Peyer's patch (tissue), 4 donors: ENCODE data around the gene RHOF. TPM values are rescaled to one million over a fixed set of nuclear protein-coding genes. Genes with fewer than 3 reads are reported as not detected.

Experiments
- DNase-seq, 3 donors: peaks; one replicate each; pipeline ENCODE4 v3.0.0-alpha.2; 2017 to 2019
- H3K27ac ChIP-seq, 4 donors: fragments of 200-600 bp; sonication (generic); one replicate each; pipeline ENCODE4 v1.5.1; 2016 to 2019
- H3K27me3 ChIP-seq, 2 donors: fragments of 200-600 bp; sonication (generic); one replicate each; pipeline ENCODE4 v1.5.1; 2019
- H3K36me3 ChIP-seq, 3 donors: fragments of 200-600 bp; sonication (generic); one replicate each; pipeline ENCODE4 v1.5.1; 2016 to 2019
- H3K4me1 ChIP-seq, 4 donors: fragments of 200-600 bp; sonication (generic); one replicate each; pipeline ENCODE4 v1.5.1; 2016 to 2019
- H3K4me3 ChIP-seq, 4 donors: fragments of 200-600 bp; sonication (generic); 1 replicate in 3 of 4; 2 replicates in 1 of 4; pipeline ENCODE4 v1.5.1; 2016 to 2019; ENCODE audit warnings: mild to moderate bottlenecking in 1 of 4
- H3K9me3 ChIP-seq, 4 donors: fragments of 200-600 bp; sonication (generic); one replicate each; pipeline ENCODE4 v1.5.1; 2016 to 2019; ENCODE audit warnings: mild to moderate bottlenecking in 1 of 4
- CTCF ChIP-seq, 6 experiments: fragments of 450-650 bp in 4 of 6; fragments of 200-600 bp in 2 of 6; sonication (generic) in 1 of 6; IDR thresholded peaks; one replicate each; pipeline ENCODE4 v1.5.1; 2017 to 2019; ENCODE audit warnings: antibody characterized with exemption in 6 of 6, mild to moderate bottlenecking in 3 of 6, moderate library complexity in 1 of 6
- POLR2A ChIP-seq, 2 donors: fragments of 450-650 bp; IDR thresholded peaks; one replicate each; pipeline ENCODE4 v1.5.1; 2017; ENCODE audit warnings: antibody characterized with exemption in 2 of 2, mild to moderate bottlenecking in 2 of 2, moderate library complexity in 2 of 2
- total RNA-seq, 4 donors: library from RNA; depleted of rRNA; stranded (reverse); fragments of >200 nt; gene quantifications; one replicate each; pipeline ENCODE4 v1.1.0, GENCODE V29; 2016

RHOF gene
- total RNA-seq, 4 donors from 2014 or later: 31.4 to 134 (median 91.0) TPM

GRCh38 chr12:121769831-121770301 lies 23.6 kb downstream of the RHOF start:
- H3K27me3 ChIP-seq: no peaks in the 10 kb centered on the region
- no peak overlapping the region for H3K4me3 ChIP-seq
- DNase-seq: peak in 2 of 3 donors; percentile 86 to 87
- peaks cover 0 to 29% (median 0%) of the 10 kb centered on the region in 4 donors for H3K4me1 ChIP-seq
- TF ChIP-seq CTCF (IDR thresholded peaks at IDR 0.05) (peak in 1 of 6 experiments; percentile 16), POLR2A (IDR thresholded peaks at IDR 0.05) (peak; percentile 34 to 63)
- no peaks in the 10 kb centered on the region for H3K36me3 ChIP-seq
- no peaks in the 10 kb centered on the region for H3K9me3 ChIP-seq
- peak overlapping the region in 3 of 4 donors; percentile 22 to 72 (median 72) for H3K27ac ChIP-seq

GRCh38 chr12:121769297-121769830 lies 24.1 kb downstream of the RHOF start:
- Histone ChIP-seq H3K27me3 (no peaks in the 10 kb centered on the region), H3K4me3 (no peak overlapping the region), H3K9me3 (no peaks in the 10 kb centered on the region), H3K36me3 (no peaks in the 10 kb centered on the region), H3K4me1 (peaks cover 0 to 29% (median 0%) of the 10 kb centered on the region in 4 donors), H3K27ac (peak overlapping the region in 2 of 4 donors; percentile 72)
- TF ChIP-seq CTCF (IDR thresholded peaks at IDR 0.05) (no peak), POLR2A (IDR thresholded peaks at IDR 0.05) (no peak)
- DNase-seq: no peak

- Histone ChIP-seq H3K27me3 (no peaks in the 10 kb centered on the region), H3K4me1 (peaks cover 0 to 25% (median 0%) of the 10 kb centered on the region in 4 donors), H3K9me3 (no peaks in the 10 kb centered on the region), H3K4me3 (no peak overlapping the region), H3K27ac (no peak overlapping the region), H3K36me3 (no peaks in the 10 kb centered on the region)
- no peak for DNase-seq
- TF ChIP-seq POLR2A (IDR thresholded peaks at IDR 0.05) (no peak), CTCF (IDR thresholded peaks at IDR 0.05) (no peak)
Observed at GRCh38 chr12:121767525-121768016, 25.9 kb downstream of the RHOF start.

- Histone ChIP-seq H3K4me3 (no peak overlapping the region), H3K4me1 (peaks cover 0 to 19% (median 0%) of the 10 kb centered on the region in 4 donors), H3K27me3 (no peaks in the 10 kb centered on the region), H3K27ac (no peak overlapping the region), H3K36me3 (no peaks in the 10 kb centered on the region), H3K9me3 (no peaks in the 10 kb centered on the region)
- TF ChIP-seq POLR2A (IDR thresholded peaks at IDR 0.05) (no peak), CTCF (IDR thresholded peaks at IDR 0.05) (no peak)
- DNase-seq: no peak
Observed at GRCh38 chr12:121766290-121767039, 27.0 kb downstream of the RHOF start.

GRCh38 chr12:121765573-121765972 lies 27.9 kb downstream of the RHOF start:
- no peaks in the 10 kb centered on the region for H3K27me3 ChIP-seq
- DNase-seq: no peak
- H3K4me1 ChIP-seq: peaks cover 0 to 11% (median 0%) of the 10 kb centered on the region in 4 donors
- no peaks in the 10 kb centered on the region for H3K36me3 ChIP-seq
- no peak overlapping the region for H3K4me3 ChIP-seq
- no peaks in the 10 kb centered on the region for H3K9me3 ChIP-seq
- H3K27ac ChIP-seq: no peak overlapping the region
- TF ChIP-seq POLR2A (IDR thresholded peaks at IDR 0.05): no peak
- TF ChIP-seq CTCF (IDR thresholded peaks at IDR 0.05): no peak
